SHP77 treated with DMSO at 0.1 percent for 48 hours (cell line): Measurements from ENCODE around the gene JPT1.
A peak's percentile ranks its signal among the peaks of the same experiment; 100 is the strongest.
"Not testable (repeated sequence)": the region's sequence is repeated elsewhere in the genome, so short reads cannot be mapped to it uniquely, and the experiment has no call there.

Experiments used
- DNase-seq: peaks from one replicate; lab custom pipeline; 2025; lab: John Stamatoyannopoulos, UW

Gene JPT1

GRCh38 chr17:75154195-75155106 lies at the start of gene JPT1:
Gene JPT1, minus strand, starts transcription at chr17:75154512. Its CDS starts 115 bp downstream, at chr17:75154397.
- peak; percentile 97 for DNase-seq

- DNase-seq = no peak
Measured at GRCh38 chr17:75199886-75200618, 45.7 kb upstream of the JPT1 start.

- DNase-seq = no peak
Measured at GRCh38 chr17:75194879-75195278, 40.6 kb upstream of the JPT1 start.

- DNase-seq = no peak
Measured at GRCh38 chr17:75191584-75191983, 37.3 kb upstream of the JPT1 start.

DNA sequence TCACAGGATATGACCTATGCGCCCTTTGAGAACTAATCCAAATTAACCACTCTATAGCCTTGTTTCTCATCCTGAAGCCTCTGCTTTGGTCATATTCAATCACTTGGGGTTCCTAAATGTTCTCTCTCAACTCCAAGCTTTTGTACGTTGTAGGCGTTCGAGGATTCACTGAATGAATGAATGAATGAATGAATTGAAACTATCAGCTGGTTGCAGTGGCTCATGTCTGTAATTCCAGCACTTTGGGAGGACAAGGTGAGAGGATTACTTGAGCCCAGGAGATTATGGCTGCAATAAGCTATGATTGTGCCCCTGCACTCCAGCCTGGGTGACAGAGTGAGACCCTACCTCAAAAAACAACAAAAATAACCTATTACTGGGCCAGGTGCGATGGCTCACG lies 34.3 kb upstream of the JPT1 start:
- DNase-seq = no peak

DNA sequence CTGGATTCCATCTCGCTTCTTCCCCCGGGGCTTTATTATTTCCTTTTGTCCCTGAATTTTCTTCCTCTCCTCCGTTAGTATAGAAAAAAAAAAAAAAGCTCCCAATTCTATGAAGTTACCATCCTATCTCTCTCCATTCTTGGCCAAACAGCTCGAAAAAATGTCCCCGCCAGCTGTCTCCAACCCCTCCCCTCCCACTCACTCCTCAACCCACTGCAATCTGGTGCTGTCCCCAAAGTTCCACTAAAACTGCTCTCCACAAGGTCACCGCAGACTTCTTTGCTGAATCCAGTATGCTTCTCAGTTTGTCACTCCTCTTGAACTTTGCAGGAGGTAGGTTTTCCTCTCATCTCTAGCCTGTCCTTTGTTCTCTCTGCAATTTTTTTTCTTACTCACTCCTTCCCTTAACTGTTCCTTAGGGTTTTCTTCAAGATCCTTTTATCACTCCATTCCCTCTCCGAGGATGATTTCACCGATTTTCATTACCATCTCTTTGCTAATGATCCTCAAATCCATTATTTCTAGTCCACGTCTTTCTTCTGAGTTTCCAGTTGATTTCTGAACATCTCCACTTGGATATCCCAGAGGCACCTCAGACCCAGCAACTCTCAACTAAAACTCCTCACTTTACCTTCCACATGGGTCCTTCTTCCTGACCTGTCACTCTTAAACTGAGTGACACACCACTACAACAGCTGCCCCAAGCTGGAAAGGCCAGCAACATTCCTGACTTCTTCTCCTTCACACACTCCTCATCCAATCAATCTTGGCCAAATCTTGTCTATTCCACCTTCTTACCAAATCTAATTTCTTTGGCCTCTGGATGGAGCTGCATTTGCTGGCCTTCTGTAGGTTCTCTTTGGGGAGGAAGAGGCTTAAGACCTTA lies 29.9 kb upstream of the JPT1 start:
- no peak for DNase-seq

GRCh38 chr17:75182569-75183436 lies 28.5 kb upstream of the JPT1 start, which contains the start of gene SUMO2:
Gene SUMO2, minus strand, starts transcription at chr17:75182959. Its CDS starts 125 bp downstream, at chr17:75182834.
- DNase-seq = peak; percentile 67

DNA sequence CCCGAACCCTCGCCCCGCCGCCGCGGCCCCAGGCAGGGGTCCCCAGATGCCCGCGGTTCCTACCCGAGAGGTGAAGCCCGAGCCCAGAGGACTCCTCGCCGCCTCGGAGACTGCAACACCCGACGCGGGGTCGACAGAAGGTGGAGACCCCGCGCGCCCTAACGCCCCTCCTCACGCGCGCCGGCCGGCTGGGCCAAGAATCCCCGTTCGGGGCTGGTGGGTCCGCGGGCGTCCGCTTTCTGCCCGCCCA lies 27.9 kb upstream of the JPT1 start:
- no peak for DNase-seq

- no peak for DNase-seq
Measured at GRCh38 chr17:75181608-75182318, 27.5 kb upstream of the JPT1 start.

DNA sequence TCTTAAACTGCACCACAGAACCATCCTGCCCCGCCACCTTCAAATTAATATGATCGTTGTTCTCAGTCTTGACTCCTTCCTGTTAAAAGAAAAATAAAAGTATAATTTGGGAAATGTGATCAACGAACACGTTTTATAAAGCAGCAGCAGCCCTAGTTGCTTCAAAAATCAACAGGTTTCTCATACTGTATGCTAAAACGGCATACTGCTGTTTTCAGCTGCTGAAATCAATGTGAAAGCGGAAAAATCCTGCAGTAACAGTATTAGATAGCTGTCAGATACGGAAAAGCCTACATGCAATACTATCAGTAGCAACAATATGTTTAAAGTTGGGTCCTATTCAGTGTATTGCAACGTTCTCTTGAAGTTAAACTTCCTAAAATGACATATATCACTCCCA lies 26.8 kb upstream of the JPT1 start:
- no peak for DNase-seq

- no peak for DNase-seq
Measured at GRCh38 chr17:75178453-75178852, 24.1 kb upstream of the JPT1 start.

DNA sequence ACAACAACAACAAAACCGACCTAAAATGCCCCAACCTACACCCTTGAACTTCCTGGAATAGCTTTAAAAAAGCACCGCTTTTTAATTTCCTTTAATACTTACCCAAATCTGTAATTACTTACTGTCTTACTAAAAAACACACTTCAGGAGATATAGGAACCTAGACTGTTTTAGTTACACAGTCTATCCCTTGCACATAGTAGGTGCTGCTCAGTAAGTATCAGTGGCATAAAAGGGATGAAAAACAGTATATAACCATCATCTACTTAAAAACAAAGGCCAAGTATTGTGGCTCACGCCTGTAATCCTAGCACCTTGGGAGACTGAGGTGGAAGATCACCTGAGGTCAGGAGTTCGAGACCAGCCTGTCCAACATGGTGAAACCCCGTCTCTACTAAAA lies 22.3 kb upstream of the JPT1 start:
- no peak for DNase-seq

DNA sequence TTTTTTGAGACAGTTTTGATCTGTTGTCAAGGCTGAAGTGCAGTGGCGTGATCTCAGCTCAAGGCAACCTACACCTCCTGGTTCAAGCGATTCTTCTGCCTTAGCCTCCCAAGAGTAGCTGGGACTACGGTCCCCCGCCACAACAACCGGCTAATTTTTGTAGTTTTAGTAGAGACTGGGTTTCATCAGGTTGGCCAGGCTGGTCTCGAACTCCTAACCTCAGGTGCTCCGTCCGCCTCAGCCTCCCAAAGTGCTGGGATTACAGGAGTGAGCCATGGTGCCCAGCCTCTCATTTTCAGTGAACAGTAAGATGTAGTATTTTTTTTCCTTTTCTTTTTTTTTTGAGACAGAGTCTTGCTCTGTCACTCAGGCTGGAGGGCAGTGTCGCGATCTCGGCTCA lies 20.7 kb upstream of the JPT1 start:
- no peak for DNase-seq

- no peak for DNase-seq
Measured at GRCh38 chr17:75173526-75173925, 19.2 kb upstream of the JPT1 start.

DNA sequence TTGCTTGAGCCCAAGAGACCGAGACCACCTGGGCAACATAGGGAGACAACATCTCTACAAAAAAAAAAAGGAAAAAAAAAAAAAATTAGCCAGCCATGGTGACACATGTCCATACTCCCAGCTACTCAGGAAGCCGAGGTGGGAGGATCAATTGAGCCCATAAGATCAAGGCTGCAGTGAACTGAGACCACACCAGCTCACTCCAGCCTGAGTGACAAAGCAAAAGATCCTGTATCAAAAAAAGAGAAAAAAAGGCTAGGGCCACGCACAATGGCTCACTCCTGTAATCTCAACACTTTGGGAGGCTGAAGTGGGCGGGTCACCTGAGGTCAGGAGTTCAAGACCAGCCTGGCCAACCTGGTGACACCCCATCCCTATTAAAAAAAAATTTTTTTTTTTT lies 14.7 kb upstream of the JPT1 start:
- no peak for DNase-seq

DNA sequence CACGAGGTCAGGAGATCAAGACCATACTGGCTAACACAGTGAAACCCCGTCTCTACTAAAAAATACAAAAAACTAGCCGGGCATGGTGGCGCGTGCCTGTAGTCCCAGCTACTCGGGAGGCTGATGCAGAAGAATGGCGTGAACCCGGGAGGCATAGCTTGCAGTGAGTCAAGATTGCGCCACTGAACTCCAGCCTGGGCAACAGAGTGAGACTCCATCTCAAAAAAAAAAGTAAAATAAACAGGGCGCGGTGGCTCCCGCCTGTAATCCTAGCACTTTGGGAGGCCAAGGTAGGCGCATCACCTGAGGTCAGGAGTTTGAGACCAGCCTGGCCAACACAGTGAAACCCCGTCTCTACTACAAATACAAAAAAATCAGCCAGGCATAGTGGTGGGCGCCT lies 10.3 kb upstream of the JPT1 start:
- not testable (repeated sequence) for DNase-seq

GRCh38 chr17:75163074-75163473 lies 8.8 kb upstream of the JPT1 start:
- no peak for DNase-seq

DNA sequence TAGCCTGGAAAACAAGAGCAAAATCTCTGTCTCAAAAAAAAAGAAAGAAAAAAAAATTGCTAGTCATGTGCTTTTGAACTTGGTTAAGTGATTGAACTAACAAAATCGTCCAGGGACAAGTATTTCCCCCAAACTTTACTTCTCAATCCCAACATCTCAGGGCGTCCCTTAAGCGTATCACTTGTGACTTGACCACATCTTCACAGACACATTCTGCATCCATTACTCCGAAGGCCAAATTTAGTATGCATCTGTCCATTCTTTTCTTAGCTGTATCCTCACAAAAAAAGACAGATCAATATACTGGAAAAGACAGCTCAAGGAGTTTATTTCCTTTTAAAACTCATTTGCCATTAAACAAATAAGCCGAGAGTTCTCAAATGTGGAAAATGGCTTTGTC lies 5.9 kb upstream of the JPT1 start:
- no peak for DNase-seq

DNA sequence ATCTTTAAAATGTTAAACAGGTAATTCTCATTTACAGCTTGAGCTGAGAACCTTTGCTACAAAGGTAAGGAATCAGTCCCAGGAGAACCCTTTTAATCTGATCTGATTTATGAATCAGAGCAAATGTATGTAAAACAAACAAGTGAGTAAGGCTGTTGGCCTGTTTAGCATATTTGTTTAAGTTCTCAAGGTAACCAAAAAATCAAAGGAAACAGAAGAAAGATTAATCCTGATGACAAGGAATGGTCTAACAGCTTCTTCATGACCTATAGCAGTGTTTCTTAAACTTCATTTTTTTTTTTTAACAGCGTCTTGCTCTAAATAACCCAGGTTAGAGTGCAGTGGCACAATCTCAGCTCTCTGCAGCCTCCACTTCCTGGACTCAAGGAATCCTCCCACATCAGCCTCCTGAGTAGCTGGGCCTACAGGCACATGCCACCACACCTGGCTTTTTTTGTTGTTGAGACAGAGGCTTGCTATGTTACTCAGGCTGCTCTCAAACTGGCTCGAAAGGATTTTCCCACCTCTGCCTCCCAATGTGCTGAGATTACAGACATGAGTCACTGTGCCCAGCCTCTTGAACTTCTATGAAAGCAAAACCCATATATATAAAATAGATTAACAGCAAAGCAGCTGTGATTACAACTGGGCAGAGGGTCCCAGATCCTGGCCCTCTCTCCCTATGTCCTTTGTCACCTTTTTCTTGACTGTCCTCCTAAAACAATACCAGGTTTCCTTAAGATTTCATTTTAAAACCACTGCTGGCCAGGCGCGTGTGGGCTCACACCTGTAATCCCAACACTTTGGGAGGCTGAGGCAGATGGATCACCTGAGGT lies 5.1 kb upstream of the JPT1 start:
- DNase-seq = no peak

DNA sequence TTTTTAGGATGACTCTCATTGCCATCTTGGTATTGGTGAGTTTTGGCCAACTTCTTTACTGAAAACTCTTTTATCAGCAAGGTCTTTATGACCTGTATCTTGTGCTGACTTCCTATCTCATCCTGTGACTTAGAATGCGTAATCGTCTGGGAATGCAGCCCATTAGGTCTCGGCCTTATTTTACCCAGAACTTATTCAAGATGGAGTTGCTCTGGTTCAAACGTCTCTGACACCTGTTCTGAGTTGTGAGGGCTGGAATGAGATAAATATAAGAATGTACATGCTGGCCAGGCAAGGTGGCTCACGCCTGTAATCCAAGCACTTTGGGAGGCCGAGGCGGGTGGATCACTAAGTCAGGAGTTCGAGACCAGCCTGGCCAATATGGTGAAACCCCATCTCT lies 4.2 kb upstream of the JPT1 start:
- DNase-seq = not testable (repeated sequence)
